Measurements from ENCODE around the gene CST5.

GRCh38 chr20:23917024-23917725 lies 37.6 kb upstream of the CST5 start:
- TF ChIP-seq CTCF (IDR thresholded peaks at IDR 0.05; ENCODE audit: extremely low read depth in 1 of 2, insufficient read depth in 1 of 2, low read depth in 1 of 2, low read length in 2 of 2) (no peak), POLR2A (IDR thresholded peaks at IDR 0.05; ENCODE audit: low read depth, low read length) (no peak), GATA2 (IDR thresholded peaks at IDR 0.05; ENCODE audit: insufficient read depth, insufficient read length, low read depth, low read length) (no peak), EZH2 (IDR thresholded peaks at IDR 0.05; ENCODE audit: borderline replicate concordance, low read depth, low read length, severe bottlenecking) (no peak), POLR2AphosphoS5 (IDR thresholded peaks at IDR 0.05; ENCODE audit: insufficient read depth, low read depth, low read length) (no peak), MYC (IDR thresholded peaks at IDR 0.05; ENCODE audit: low read depth, low read length) (no peak), JUN (IDR thresholded peaks at IDR 0.05; ENCODE audit: borderline replicate concordance, insufficient read depth, insufficient read length, low read depth) (no peak)
- TF ChIP-seq, protein P1, sequence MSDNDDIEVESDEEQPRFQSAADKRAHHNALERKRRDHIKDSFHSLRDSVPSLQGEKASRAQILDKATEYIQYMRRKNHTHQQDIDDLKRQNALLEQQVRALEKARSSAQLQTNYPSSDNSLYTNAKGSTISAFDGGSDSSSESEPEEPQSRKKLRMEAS (IDR thresholded peaks at IDR 0.05; ENCODE audit: insufficient read depth, insufficient read length), result no peak

Measured in endothelial cell of umbilical vein (primary cell).